AG04450 (cell line): Measurements from ENCODE around the gene SSH3. TPM values are rescaled to one million over a fixed set of nuclear protein-coding genes. Genes with fewer than 3 reads are reported as not detected.
A peak's percentile ranks its signal among the peaks of the same experiment; 100 is the strongest.
"Not testable (repeated sequence)": the region's sequence is repeated elsewhere in the genome, so short reads cannot be mapped to it uniquely, and the experiment has no call there.

Experiments used
- CTCF ChIA-PET: fragments of 300-600, 350-600 bp; formaldehyde crosslinking; extraction: SDS; loops from one replicate; lab custom pipeline; 2022; ENCODE audit warnings: antibody characterized with exemption, inconsistent platforms; lab: Charles Lee
- POLR2A ChIA-PET: fragments of 350-600 bp; formaldehyde crosslinking; extraction: SDS; loops from one replicate; lab custom pipeline; 2021; ENCODE audit warnings: antibody characterized with exemption, inconsistent platforms; lab: Yijun Ruan, JAX
- DNase-seq: peaks from one replicate; pipeline ENCODE4 v3.0.0-alpha.2; 2011; ENCODE audit warnings: low read depth, low spot score
- H3K27ac ChIP-seq: one replicate; pipeline ENCODE4 v1.5.1; 2012; ENCODE audit warnings: low read depth, low read length, control low read depth
- H3K27me3 ChIP-seq: one replicate; pipeline ENCODE4 v1.6.0; 2012; ENCODE audit warnings: low read length; ENCODE audit not compliant: control insufficient read depth, insufficient read depth
- H3K4me3 ChIP-seq: 2 replicates; pipeline ENCODE4 v1.5.1; 2011; ENCODE audit warnings: mild to moderate bottlenecking, low read depth, low read length, control low read depth
- H3K9me3 ChIP-seq: 2 replicates; pipeline ENCODE4 v1.5.1; 2012; ENCODE audit warnings: low read length; ENCODE audit not compliant: control insufficient read depth, insufficient read depth
- polyA plus RNA-seq: library from polyadenylated mRNA; depleted of rRNA; stranded (reverse); fragments of >200 nt; gene quantifications from 2 replicates; pipeline ENCODE4 v1.2.3, GENCODE V29; 2011
- TF ChIP-seq, protein P1 (sequence below): IDR thresholded peaks from 2 replicates; pipeline ENCODE4 v1.5.1; 2011; ENCODE audit warnings: low read depth, low read length, control low read depth, inconsistent platforms

SSH3 gene
- polyA plus RNA-seq, 1 experiment, result 16.5 TPM

DNA sequence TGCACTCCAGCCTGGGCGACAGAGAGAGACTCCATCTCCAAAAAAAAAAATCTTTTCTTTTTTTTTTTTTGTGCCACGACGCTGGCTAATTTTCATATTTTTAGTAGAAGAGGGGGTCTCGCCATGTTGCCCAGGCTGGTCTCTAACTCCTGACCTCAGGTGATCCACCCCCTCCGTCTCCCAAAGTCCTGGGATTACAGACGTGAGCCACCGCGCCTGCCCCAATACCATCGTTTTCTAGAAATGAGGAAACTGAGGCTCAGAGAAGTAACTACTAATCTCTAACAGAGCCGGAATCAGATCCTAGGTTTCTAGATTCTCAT is 13.5 kb downstream of the SSH3 start:
- CTCF ChIA-PET, result interaction anchor here (0.7 to 5.1 kb wide), 22 partner anchors 8 to 265 kb away, joined by 3 to 71 read pairs (median 4); partner anchors contain the start of genes GRK2 and SSH3
- TF ChIP-seq, protein P1, sequence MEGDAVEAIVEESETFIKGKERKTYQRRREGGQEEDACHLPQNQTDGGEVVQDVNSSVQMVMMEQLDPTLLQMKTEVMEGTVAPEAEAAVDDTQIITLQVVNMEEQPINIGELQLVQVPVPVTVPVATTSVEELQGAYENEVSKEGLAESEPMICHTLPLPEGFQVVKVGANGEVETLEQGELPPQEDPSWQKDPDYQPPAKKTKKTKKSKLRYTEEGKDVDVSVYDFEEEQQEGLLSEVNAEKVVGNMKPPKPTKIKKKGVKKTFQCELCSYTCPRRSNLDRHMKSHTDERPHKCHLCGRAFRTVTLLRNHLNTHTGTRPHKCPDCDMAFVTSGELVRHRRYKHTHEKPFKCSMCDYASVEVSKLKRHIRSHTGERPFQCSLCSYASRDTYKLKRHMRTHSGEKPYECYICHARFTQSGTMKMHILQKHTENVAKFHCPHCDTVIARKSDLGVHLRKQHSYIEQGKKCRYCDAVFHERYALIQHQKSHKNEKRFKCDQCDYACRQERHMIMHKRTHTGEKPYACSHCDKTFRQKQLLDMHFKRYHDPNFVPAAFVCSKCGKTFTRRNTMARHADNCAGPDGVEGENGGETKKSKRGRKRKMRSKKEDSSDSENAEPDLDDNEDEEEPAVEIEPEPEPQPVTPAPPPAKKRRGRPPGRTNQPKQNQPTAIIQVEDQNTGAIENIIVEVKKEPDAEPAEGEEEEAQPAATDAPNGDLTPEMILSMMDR, result no peak

DNA sequence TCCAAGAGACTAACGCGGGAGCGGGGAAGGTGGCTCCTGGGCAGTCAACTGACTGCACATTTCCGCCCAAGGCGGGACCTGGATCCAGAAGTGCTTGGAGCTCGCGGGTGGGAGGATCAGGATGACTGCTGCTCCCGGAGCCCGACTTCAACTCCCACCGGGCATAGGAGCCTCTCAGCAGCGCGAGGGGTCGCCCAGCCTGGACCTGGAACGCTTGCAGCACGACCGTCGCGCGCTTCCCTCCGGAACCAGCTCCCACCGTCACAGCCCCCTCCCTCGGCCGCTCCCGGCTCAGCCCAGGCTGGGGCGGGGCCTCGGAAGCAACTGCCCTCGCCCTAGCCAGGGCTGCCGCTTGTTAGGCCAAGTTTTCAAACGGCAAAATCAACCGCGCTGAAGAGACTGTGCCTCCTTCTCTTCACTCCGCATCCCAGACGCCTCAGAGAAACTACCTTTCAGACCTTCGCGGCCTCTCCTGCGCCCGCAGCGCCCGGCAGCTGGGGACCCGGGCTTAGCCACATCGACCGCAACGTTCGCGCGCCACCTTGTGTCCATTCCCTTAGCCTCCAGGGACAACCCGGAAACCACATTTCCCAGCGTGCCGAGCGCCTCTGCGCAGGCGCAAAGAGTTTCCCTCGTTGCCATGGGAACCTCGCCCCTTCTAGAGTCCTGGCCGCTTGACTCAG is 14.0 kb downstream of the SSH3 start:
- ChIA-PET CTCF (interaction anchor here (0.7 to 5.1 kb wide), 28 partner anchors 9 to 266 kb away, joined by 3 to 71 read pairs (median 4); partner anchors contain the start of genes ANKRD13D, GRK2 and SSH3), POLR2A (interaction anchor here (0.5 to 2.6 kb wide), 12 partner anchors 13 to 485 kb away, joined by 3 to 18 read pairs (median 4); partner anchors contain the start of genes ANKRD13D, GRK2 and POLD4)
- TF ChIP-seq, protein P1, result peak; percentile 95
- peak overlapping the region; percentile 93 for H3K4me3 ChIP-seq
- no peaks in the 10 kb centered on the region; the same call in 1 of the 2 replicates for H3K9me3 ChIP-seq
- no peaks in the 10 kb centered on the region for H3K27me3 ChIP-seq
- H3K27ac ChIP-seq, result peak overlapping the region; percentile 82
- peak; percentile 82 for DNase-seq

More for the DNA sequence above, 13.5 kb downstream of the SSH3 start:
- POLR2A ChIA-PET, result interaction anchor here (0.8 to 2.6 kb wide), 9 partner anchors 15 to 77 kb away, joined by 3 to 18 read pairs (median 4); partner anchors contain the start of genes ANKRD13D, GRK2 and POLD4
- Histone ChIP-seq H3K27ac (peak overlapping the region; percentile 82), H3K4me3 (peak overlapping the region; percentile 93), H3K27me3 (no peaks in the 10 kb centered on the region), H3K9me3 (no peaks in the 10 kb centered on the region; the same call in 1 of the 2 replicates)
- no peak for DNase-seq

DNA sequence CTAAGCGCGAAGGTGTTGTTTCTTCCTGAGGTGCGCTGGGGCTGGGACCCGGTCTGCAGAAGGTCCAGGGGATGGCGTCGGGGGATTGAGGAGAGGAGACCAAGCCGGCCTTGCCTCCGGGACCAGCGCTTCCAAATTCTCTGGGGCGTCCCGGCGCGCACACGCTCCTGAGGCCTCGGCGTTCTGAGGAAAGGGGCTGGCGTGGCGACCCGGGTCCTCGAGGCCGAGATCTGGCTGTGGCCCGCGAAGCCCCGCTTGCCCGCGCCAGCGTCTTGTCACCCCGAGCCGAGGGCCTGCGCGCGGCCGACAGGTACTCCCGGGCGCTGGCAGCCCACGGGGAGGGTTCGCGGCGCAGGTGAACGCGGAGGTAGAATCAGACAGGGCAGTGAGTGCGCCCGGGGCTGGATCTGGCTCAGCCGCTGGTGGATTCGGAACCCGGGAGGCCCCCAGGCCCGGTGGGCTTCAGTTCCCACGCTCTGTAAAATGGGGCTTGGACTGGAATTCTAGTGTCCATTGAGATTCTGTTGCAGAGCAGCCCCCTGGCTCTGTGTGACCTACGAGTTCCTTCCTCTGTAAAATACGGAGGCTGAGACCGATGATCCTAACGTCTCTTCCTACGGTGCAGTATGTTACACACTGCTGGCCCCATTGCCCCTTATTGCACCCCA is 14.7 kb downstream of the SSH3 start:
- Histone ChIP-seq H3K4me3 (peak overlapping the region; percentile 93), H3K27me3 (no peaks in the 10 kb centered on the region), H3K27ac (no peak overlapping the region), H3K9me3 (no peaks in the 10 kb centered on the region; the same call in 1 of the 2 replicates)
- ChIA-PET POLR2A (interaction anchor here (0.5 to 2.6 kb wide), 10 partner anchors 14 to 485 kb away, joined by 3 to 18 read pairs (median 4); partner anchors contain the start of genes GRK2 and POLD4), CTCF (interaction anchor here (0.7 to 5.1 kb wide), 23 partner anchors 10 to 266 kb away, joined by 3 to 71 read pairs (median 4); partner anchors contain the start of genes ANKRD13D, GRK2 and SSH3)
- DNase-seq, result no peak
- TF ChIP-seq, protein P1, result no peak

DNA sequence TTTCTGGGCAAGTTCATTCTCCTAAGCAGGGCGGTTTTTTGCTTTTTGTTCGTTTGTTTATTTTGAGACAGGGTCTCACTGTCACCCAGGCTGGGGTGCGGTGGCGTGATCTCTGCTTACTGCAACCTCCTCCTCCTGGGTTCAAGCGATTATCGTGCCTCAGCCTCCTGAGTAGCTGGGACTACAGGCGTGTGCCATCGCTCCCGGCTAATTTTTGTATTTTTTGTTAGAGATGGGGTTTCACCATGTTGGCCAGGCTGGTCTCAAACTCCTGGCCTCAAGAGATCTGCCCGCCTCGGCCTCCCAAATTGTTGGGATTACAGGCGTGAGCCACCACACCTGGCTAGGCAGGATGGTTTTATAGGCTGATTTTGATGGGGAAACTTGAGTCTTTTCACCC is 15.5 kb downstream of the SSH3 start:
- ChIA-PET POLR2A (interaction anchor here (2.6 kb wide), 1 partner anchor 56 kb away, joined by 18 read pairs; no protein-coding TSS in a partner anchor), CTCF (interaction anchor here (0.7 to 5.1 kb wide), 8 partner anchors 27 to 864 kb away, joined by 3 to 71 read pairs (median 9); no protein-coding TSS in a partner anchor)
- not testable (repeated sequence) for H3K4me3 ChIP-seq, H3K9me3 ChIP-seq, H3K27ac ChIP-seq, DNase-seq, H3K27me3 ChIP-seq

DNA sequence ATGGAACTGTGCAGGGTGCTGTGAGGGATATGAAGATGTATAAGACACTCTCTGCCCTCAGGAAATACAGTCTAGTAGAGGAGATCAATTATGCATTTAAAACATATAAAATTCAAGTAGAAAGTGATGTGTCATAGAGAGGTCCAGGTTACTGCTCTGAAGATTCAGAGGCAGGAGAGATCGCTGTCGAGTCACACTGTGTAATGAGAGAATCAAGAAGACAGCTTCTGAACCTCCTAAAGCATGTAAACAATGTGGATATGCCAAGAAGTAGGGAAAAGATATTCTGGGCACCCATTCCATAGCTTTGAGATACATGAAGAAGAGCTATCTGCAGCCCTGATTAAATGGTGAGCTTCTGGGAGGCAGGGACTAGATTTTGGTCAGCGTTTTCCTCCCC is 16.7 kb downstream of the SSH3 start:
- peak; percentile 18 for DNase-seq
- ChIA-PET POLR2A (interaction anchor here (1.1 kb wide), 1 partner anchor 31 kb away, joined by 3 read pairs; the partner anchor contains the start of gene ANKRD13D), CTCF (interaction anchor here (0.6 to 5.1 kb wide), 7 partner anchors 26 to 67 kb away, joined by 3 to 71 read pairs (median 9); no protein-coding TSS in a partner anchor)
- TF ChIP-seq, protein P1, result no peak
- Histone ChIP-seq H3K27me3 (no peaks in the 10 kb centered on the region), H3K27ac (no peak overlapping the region), H3K4me3 (no peak overlapping the region), H3K9me3 (no peaks in the 10 kb centered on the region; the same call in 1 of the 2 replicates)
